ENCODE measurements around the gene DEXI.

DNA sequence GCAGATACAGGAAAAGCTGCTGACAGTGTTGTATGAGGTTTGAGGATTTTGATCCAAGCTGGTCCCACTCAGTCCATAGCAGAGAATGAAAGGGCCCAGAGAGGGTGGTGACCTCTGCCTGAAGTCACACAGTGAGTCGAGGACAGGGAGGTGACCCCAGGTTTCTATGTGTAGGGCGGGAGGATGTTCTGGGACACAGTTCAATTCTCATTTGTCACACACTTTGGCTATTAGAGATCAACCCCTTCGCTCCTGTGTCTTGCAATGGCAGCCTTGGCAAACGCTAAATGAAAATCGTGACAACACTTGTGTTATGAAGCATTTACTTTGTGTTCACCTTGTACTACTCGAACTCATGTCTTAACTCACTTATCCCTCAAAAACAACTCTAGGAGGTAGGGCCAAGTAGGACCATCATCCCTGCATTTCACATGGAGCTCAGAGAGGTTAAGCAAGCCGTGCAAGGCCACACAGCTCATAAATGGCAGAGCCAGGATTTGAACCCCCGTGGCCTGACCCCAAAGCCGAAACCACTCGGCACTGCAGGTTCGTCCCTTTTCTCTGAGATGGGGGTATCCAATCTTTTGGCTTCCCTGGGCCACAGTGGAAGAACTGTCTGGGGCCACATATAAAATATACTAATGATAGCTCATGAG lies 10.2 kb downstream of the DEXI start:
- TF ChIP-seq, protein P1, sequence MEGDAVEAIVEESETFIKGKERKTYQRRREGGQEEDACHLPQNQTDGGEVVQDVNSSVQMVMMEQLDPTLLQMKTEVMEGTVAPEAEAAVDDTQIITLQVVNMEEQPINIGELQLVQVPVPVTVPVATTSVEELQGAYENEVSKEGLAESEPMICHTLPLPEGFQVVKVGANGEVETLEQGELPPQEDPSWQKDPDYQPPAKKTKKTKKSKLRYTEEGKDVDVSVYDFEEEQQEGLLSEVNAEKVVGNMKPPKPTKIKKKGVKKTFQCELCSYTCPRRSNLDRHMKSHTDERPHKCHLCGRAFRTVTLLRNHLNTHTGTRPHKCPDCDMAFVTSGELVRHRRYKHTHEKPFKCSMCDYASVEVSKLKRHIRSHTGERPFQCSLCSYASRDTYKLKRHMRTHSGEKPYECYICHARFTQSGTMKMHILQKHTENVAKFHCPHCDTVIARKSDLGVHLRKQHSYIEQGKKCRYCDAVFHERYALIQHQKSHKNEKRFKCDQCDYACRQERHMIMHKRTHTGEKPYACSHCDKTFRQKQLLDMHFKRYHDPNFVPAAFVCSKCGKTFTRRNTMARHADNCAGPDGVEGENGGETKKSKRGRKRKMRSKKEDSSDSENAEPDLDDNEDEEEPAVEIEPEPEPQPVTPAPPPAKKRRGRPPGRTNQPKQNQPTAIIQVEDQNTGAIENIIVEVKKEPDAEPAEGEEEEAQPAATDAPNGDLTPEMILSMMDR (IDR thresholded peaks at IDR 0.05) = no peak
- TF ChIP-seq POLR2A (IDR thresholded peaks at IDR 0.05) = no peak
